Stimulated activated CD4-positive, alpha-beta T cell treated with anti-CD3 and anti-CD28 coated beads, Interleukin-4, amount 100 ng/mL, for 4 hours (primary cell): ENCODE data around the gene MLXIP.

ENCODE experiments used
- DNase-seq, 2 experiments: peaks; one replicate each; pipeline ENCODE4 v3.0.0-alpha.2; 2020

The MLXIP gene

GRCh38 chr12:122080149-122081082 is 1.9 kb downstream of the MLXIP start:
- DNase-seq, result no peak

DNA sequence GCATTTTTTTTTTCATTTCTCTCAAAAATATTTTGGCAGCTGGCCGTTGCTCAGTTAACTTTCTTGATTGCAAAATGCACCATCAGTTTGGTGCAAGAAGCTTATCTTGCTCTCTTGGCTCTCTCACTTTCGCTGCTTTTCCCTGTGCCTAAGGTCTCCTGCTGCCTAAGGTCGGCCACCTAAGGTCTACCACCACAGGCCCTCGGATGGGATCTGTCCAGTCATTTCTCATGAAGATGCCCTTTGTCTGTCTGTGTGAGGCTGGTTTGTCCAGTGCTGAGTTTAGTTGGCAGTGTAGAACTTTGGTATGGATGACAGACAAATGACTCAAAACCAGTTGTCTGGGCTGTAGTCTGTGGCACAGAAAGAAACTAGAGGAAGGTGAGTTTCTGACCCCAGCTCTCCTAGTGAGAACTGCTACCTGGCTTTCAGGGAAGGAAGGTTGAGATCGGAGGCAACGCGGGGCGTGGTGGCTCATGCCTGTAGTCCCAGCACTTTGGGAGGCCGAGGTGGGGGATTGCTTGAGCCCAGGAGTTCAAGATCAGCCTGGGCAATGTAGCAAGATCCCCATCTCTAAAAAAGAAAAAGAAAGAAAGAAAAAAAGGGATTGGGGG is 2.6 kb downstream of the MLXIP start:
- DNase-seq, result no peak

GRCh38 chr12:122081697-122082221 is 3.2 kb downstream of the MLXIP start:
- no peak for DNase-seq

DNA sequence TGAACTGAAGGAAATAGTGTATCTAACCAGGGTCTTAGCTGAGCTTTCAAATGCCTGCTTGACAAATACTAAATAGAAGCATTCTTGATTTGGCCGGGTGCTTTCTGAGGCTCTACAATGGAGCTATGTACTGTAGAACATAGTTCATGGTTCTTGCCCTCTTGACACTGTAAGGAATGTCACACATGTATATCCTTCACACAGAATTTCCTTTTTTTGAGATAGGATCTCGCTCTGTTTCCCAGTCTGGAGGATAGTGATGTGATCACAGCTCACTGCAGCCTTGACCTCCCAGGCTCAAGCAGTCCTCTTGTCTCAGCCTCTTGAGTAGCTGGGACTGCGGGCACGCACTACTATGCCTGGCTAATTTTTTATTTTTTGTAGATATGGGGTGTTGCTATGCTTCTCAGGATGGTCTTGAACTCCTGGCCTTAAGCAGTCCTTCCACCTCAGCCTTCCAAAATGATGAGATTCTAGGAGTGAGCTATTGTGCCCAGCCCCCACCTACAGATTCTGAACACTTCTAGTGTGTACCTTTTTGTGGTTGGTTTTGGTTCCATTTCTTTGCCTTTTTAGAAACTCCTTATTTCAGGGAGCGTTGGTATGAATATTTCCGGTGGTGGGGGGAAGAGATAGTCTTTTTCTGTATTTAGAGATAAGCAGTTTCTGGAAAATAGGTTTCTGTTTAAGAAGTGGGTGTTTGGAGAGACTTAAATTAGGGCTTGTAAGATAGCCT is 4.2 kb downstream of the MLXIP start:
- no peak for DNase-seq

- no peak for DNase-seq
Measured at GRCh38 chr12:122084857-122085405, 6.4 kb downstream of the MLXIP start.

GRCh38 chr12:122085591-122085990 is 7.0 kb downstream of the MLXIP start:
- no peak for DNase-seq

GRCh38 chr12:122086116-122086515 is 7.6 kb downstream of the MLXIP start:
- no peak for DNase-seq

DNA sequence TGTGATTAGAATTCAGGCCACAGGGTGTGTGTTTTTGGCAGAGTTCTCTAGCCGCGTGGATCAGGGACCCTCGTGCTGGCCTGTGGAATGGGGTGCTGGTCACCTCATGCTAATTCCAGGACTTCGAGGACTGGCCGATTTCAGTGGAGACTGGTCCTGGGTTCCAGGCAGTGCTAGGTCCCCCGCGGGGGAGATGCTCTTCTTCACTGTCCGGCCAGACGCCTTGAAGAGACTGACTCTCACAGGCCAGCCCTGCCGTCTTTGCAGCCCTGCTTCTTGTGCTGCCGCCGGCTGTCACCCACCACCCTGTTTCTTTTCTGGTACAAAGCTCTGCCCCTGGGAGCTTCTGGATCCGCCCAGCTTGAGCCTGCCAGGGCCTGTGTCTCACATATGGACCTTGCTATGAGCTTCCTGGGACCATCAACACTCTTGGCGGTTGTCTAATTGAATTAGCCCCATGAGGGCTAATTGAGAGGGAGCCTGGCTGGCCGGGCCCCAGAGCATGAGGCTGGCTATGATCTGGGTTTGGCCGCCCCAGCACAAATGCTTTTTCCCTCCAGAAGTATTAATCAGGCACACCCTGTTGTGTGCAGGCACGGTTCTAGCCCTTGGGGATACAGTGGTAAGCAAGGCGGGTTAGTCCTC is 8.2 kb downstream of the MLXIP start:
- DNase-seq, result no peak

DNA sequence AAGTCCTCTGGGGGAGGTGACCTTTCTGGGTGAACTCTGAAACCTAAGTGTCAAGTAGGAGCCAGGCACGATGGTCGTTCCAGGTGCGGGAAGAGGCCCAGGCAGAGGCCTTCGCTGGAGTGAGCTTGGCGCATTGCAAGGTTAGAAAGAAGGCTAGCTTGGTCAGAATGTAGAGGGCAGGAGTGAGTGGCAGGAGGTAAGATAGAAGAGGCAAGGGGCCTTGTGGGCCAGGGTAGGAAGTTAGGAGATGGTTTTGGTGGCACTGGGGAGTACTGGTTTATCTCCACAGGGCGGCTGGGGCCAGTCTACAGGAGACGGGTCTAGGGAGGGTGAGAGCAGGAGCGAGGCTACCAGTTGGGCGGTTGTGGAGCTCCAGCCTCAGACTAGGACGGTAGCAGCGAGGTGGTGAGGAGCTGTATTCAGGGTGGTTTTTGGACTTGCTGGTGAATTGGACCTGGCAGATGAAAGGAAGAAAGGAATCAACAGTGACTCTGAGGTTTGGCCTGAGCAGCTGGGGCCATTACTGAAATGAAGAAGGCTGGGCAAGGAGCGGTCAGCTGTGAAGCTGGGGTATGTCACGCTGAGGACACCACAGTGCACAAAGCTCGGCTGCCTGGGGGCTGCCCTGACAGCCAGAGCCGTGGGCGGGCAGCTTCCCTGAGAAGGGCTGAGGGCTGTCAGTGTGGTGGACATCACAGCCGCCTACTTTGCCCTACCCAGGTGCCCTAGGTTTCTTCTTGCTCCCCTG is 9.0 kb downstream of the MLXIP start:
- no peak for DNase-seq

DNA sequence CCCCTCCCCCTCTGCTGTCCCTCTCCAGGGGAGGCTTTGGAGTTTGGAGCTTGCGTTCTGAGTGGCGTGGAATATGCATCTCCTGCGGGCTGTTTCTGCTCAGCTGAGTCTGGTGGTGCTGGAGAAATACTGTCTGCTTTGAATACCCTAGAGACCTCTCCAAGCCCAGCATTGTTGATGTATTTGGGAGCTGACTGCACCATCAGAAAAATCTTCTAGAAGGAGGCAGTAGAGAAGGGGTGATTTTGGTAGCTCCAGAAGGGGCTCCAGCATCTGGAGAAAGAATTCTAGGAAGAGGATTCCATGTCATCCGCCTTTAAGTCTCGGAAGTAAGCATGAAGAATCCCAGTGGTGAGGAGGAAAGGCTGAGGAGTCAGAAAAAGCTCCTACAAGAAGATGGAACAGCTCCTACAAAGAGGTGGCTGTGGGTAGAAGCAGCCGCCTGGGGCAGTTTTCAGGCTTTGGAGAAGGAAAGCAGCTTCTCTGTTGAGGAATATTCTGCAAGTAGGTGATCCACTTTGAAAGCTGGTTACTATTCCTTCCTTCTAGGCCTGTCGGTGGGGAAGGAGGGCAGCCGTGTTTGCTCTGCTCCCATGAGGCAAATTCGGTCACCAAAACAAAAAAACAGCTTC is 9.7 kb downstream of the MLXIP start:
- no peak for DNase-seq

DNA sequence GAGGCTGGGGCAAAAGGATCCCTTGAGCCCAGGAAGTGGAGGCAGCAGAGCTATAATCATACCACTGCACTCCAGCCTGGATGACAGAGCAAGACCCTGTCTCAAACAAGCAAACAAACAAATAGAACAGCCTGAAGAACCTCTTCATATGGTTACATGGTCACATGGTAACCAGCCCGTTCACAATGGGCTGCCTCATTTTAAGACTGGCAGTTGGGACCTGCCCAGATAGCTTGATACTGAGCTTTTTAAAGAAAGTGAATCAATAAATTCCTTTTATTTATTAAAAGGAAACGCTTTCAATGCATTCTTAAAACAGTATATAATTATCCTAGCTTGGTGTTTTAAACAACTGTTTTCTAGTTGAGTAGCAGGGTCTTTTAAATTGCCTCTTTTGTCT is 10.5 kb downstream of the MLXIP start:
- DNase-seq, result no peak

DNA sequence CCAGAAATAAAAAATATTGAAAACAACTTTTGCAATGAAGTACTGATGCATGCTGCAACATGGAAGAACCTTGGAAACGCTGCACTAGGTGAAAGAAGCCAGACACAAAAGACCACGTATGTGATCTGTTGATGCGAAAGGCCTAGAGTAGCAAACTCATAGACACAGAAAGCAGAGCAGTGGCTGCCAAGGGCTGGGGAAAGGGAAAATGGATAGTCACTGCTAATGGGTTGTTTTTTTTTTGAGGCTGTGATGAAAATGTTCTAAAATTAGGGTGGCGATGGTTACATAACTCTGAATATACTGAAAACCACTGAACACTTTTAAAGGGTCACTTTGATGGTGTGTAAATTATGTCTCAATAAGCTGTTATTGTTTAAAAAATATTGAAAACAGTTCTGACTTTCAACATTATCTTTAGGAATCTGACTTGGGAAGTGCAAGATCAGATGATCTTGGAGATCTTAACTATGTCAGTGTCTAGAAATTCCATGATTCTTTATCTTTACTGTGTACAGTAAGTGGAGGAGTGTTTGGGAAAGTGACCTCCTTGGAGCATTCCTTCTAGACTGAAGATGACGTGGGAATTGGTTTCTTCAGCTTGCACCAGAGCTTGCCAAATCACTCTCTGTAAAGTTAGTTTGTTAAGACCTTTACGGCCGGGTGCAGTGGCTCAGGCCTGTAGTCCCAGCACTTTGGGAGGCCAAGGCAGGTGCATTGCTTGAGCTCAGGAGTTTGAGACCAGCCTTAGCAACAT is 12.4 kb downstream of the MLXIP start:
- DNase-seq, result no peak

GRCh38 chr12:122093098-122093883 is 14.7 kb downstream of the MLXIP start:
- no peak for DNase-seq

- no peak for DNase-seq
Measured at GRCh38 chr12:122094137-122094734, 15.7 kb downstream of the MLXIP start.

DNA sequence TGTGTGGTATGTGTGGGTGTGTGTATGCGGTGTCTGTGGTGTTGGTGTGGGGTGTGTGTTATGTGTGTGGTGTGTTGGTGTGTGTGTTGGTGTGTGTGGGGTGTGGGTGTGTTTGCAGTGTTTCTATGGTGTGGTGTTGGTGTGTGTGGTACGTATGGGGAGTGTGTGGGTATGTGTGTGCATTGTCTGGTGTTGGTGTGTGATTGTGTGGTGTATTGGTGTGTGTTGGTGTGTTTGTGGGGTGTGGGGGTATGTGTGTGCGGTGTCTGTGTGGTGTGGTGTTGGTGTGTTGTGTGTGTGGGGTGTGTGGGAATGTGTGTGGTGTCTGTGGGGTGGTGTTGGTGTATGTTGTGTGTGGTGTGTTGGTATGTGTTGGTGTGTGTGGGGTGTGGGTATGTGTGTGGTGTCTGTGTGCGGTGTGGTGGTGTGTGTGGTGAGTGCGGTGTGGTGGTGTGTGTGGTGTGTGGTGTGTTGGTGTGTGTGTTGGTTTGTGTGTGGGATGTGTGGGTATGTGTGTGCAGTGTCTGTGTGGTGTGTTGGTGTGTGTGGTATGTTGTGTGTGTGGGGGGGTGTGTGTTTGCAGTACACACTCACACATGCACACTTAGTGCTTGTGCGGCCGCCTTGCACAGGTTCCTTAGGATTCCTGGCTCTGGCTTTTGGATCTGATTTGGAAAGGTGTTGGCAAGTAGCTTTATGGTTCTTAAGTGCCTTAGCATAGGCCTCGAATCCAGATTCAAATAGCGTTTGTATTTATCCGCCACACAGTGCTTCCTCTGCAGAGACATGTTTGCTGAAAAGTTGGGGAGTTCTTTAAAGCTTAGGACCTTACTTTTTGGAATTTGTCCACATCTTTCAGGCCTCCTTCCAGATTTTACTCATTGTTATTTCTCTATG is 16.4 kb downstream of the MLXIP start:
- DNase-seq, result no peak

DNA sequence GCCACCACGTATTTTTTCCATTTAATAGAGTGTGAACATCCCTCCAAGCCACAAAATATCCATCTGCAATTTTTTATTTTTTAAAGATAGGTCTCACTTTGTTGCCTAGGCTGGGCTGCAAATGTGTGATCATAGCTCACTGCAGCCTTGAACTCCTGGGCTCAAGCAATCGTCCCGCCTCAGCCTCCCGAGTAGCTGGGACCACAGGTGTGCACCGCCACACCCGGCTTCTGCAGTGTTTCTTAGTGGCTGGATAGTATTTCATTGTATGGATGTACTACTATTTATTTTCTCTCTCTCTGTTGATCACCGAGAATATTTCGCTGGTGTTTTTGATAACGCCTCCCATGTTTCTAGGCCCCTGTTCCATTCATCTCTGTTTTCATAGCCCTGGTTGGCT is 17.5 kb downstream of the MLXIP start:
- DNase-seq, result no peak

- no peak for DNase-seq
Measured at GRCh38 chr12:122096591-122097149, 18.1 kb downstream of the MLXIP start.

DNA sequence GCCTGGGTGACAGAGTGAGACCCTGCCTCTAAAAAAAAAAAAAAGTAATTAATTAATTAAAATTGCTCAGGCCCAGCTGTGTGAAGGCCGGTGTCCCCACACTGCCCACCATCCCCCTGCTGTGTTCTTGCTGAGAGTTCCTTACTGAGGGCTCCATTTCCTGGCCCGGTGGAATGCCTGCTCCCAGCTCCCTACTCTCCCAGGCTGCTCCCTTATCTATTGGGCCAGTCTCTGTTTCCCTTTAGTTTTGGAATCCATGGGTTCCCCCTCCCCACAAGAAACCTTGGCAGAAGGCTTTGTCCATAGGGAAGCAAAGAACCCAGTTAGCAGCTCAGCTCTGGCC is 19.0 kb downstream of the MLXIP start:
- no peak for DNase-seq
